Embryonic facial prominence (tissue), 1 donor: ENCODE data around the gene SUCLA2.
"Not testable (repeated sequence)": the region's sequence is repeated elsewhere in the genome, so short reads cannot be mapped to it uniquely, and the experiment has no call there.

Experiments
- DNase-seq: peaks from one replicate; pipeline ENCODE4 v3.0.0-alpha.2; 2016; ENCODE audit errors: extremely low spot score

Gene SUCLA2

DNA sequence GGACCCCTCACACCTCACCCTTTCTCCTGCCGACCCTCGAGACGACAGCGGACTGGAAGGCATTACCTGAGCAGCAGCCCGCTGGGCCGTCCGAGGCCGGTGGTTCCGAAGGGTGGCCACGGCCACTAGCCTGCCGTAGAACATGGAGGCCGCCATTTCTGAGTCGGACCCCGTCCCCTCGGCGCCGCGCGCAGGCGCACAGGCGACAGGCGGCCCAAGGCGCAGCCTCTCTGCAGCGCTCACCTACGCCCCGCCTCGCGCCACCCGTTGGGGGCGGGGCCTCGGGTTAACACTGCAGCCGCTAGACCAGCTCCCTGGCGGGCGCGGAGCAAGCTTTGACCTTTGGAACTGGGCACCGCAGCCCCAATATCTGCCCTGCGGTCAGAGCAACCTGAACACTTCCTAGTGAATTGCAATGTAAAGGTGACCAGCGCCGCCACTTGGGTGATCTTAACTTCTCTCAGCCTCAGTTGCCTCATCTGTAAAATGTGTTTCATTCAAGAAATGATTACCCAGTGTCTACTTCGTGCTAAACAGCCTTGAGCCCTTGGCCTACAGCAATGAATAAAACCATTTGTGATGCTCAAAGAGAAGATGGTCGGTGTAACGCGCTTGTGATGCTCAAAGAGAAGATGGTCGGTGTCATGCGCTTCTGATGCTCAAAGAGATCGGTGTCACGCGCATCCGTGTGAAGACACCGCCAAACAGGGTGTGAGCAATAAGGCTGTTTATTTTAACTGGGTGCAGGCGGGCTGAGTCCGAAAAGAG, at the start of gene SUCLA2:
Gene SUCLA2, minus strand, starts transcription at position 160 of the 768 bp plus-strand sequence. Its CDS starts 4 bp downstream, at position 156.
- peak; percentile 39 for DNase-seq

DNA sequence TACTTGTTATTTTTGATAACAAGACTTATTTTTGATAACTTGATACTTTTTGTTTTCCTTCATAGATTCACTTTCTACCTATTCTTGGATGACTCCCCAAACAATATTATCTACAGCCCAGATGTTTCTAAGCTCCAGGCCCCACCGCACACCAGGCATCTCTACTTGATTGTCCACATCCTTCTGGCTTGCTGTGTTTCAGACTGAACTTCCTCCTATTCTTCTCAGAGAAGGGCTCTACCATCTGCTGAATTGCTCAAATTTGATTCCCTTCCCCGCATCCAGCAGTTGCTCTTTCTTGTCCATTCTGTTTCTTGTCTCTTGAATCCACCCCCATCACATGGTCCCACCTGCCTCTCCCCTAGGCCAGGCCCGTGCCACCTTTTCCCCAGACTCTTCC, 49.5 kb upstream of the SUCLA2 start:
- DNase-seq = no peak

DNA sequence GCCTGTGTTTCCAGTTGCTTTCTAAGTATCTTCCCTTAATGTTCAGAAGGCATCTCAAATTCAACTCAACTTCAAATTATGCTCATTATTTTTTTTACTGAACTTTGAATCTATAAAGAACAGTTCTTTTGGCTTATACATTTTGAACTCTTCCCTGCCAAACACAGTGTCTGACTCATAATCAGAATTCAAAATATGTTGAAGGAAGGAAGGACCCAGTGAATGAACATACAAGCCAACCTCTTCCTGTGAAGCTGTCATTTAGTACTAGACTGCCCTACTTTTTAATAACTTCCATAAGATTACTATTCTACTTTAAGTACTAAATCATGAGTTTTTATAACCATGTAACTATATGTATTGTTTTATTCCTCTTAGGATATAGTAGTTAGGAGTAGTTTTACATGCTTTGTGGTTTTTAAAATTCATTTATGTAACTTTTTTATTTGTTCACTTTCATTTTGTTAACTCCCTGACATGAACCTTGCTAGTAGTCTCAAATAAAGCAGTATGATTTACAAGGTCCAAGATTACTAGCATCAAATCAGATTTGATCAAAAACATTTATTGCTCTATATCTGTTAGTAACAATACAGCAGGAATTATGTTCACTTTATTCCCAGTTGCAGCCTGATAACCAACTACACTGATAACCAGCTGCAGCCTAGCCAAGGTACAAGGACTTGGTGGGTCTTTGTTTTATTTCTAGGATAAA, 42.9 kb upstream of the SUCLA2 start:
- no peak for DNase-seq

DNA sequence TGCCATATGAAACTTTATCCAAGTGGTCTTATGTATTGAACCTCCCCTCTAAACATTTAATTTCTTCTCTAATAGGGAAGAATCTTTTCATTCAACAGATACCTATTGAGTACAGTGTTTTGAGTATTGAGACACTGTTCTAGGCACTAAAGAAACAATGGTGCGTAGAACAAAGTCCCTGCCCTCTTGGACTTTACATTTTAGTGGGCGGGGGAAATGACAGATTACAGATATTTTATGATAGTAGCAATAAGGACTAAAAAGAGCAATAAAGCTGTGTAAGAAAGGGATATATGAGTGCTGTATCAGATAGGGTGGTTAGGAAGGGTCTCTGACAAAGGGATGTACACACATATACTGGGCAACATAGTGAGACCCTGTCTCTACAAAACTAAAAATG, 41.8 kb upstream of the SUCLA2 start:
- DNase-seq = no peak

DNA sequence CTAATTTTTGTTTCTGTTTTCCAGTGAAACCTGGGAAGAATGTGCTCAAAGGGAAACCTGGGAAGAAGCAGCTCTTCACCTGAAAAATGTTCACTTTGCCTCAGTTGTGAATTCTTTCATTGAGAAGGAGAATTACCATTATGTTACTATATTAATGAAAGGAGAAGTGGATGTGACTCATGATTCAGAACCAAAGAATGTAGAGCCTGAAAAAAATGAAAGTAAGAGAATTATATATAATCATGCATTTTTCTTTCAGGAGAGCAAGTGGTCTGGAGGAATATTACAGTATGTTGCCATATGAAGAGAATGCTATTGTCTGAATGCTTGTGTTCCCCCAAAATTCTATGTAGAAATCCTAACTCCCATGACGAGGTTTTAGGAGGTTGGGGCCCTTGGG, 39.8 kb upstream of the SUCLA2 start:
- no peak for DNase-seq

DNA sequence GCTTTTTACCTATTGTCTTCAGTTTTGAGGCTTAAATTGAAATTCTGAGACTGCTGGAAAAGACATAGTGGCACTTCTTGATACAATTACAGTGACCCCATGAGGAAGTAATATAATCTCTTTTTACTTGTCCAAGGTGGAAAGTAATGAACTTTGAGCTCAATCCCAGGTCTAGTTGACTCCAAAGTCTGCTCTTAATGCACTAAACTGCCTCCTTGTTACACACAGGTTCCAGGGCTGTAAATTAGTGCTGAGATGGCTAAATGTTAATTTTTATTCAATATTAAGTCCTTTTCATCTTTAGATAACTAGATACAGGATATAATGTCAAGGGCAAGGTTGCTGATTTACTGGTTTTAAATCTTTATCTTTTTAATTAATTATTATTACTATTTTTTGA, 39.0 kb upstream of the SUCLA2 start:
- no peak for DNase-seq

DNA sequence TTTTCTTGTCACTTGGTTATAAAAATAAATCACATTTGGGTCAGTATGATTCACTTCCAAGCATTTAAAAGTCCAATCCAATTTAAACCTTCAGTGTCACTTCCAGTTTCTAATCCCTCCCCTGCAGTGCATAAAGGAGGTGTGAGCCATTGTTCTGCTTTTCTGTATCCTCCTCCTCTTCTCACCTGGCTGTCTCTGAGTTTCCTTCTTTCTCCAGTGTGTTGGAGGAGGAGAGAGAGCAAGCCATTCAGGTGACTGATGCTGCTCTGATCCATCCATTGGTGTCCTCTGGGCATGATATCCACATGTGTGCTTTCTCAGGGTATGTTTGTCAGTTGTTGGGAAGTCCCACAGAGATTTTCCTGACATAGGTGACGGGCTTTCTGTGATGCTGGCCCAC, 37.7 kb upstream of the SUCLA2 start:
- no peak for DNase-seq

DNA sequence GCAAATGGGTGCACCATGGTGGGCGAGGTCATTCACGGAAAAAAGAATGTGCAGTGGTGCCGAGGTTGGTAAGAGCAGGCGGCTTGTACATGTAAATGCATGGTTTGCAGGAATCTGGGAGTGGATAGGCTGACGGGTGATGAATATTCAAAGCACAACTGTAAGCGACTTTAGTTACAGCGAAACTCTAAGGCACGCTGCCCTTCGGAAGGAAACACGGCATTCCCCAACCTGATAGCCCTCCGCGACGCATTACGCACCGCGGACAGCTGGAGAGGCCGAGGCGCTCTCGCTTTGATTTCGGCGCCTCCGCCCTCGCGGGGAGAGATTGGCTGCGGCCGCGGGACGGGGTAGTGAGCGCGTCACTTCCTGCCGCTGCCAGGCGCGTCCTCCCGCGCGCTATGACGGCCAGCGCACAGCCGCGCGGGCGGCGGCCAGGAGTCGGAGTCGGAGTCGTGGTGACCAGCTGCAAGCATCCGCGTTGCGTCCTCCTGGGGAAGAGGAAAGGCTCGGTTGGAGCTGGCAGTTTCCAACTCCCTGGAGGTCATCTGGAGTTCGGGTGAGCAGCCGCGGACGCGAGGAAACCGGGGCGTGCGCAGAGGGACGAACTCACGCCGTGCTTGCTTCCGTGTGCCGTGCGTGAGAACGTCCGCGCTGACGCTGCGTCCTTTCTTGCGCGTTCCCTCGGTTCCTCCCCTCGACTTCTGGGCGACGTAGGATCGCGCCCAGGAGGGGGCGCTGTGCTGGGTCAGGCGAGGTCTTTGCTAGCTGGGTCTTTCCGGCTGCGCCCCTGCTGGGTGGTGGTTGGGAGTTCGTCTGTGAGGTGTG, 36.5 kb upstream of the SUCLA2 start, which contains the start of gene NUDT15:
Gene NUDT15, plus strand, starts transcription at position 381 of the 828 bp plus-strand sequence. Its CDS starts 21 bp downstream, at position 402.
- DNase-seq = peak; percentile 93

DNA sequence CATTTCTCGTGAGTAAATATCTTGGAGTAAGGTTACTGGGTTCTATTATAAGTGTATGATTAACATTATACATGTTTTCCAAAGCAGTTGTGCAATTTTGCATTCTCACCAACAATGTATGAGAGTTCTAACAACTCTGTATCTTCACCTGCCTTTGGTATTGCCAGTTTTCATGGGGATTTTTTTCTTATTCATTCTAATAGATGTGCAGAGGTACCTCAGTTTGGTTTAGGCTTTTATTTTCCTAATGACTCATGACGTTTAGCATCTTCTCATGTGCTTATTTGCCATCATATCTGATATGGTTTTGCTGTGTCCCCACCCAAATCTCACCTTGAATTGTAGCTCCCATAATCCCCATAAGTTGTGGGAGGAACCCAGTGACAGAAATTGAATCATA, 28.8 kb upstream of the SUCLA2 start:
- DNase-seq = no peak

DNA sequence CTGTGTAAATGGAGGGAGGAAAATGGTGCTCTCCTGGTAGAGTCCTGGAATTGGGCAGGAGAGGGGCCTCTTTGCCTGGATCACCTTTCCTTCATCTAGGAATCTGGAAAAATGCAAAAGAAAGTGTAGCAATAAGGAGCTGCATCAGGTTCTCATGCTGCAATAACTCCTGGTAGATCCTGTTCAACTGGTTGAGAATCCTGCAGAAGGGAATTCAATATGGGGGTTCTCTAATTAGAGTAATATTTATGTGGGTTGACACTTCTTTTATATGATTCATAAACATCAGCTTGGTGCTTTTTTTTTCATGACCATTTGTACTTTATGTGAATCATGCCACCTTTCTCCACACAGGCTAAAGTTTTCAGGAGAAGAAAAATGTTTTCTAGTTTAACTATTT, 27.0 kb upstream of the SUCLA2 start:
- no peak for DNase-seq

DNA sequence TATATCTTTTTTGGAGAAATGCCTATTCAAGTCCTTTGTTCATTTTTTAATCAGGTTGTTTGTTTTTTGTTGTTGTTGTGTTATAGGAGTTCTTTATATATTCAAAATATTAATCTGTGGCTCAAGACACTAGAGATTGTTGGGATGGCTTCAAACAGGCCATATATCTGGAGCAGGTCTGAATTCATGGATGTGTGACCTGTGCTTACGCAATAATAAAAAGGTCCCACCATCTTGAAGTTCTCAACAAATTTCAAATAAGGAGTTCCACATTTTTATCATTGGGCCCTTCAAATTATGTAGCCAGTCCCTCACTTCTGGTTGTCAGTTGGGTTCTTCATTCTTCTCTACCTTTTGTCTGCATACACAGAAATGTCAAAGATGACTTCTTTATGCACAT, 18.7 kb upstream of the SUCLA2 start:
- no peak for DNase-seq

DNA sequence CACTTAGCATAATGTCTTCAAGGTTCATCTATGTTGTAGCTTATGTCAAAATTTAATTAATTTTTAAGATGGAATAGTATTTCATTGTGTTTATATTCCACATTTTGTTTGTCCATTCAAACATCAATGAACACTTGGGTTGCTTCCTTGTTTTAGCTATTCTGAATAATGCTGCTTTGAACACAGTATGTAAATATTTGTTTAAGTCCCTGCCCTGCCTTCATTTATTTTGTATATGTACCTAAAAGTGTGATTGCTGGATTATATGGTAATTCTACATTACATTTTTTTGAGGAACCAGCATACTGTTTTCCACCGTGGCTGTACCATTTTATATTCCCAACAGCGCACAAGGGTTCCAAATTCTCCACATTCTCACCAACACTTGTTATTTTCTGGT, 17.6 kb upstream of the SUCLA2 start:
- DNase-seq = no peak

DNA sequence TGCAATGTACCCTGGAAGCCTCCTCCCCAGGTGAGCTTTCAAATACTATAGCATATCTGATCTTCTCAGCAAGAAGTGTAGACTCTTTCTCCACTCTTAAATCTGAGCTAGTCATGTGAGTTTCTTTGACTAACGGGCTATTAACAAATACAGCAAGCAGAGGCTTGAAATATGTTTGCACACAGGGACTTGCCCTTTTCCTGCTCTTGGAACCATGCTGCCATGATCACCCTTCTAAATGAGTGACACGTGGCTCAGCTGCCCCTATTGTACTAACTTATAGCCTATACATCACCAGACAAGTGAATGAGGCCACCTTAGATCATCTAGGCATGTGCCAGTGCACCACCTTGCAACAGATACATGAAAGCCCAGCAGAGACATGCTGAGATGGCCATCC, 13.3 kb upstream of the SUCLA2 start:
- DNase-seq = no peak

DNA sequence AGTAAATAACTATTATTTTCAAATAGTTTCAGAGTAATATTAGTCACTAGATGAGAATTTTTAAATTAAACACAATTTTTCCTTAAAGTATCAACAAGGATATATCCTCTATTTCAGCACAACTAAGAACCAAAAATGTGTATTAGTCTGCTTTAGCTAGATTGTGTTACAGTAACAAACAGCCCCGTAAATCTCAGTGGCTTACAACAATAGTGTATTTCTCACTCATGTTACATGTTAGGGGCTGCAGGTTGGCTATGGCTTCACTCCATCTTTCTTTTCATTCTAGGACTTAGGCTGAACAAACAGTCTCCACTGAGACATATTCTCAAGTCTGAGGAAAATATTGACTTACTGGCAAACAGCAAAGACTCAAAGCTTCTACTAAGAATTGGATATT, 11.6 kb upstream of the SUCLA2 start:
- no peak for DNase-seq

DNA sequence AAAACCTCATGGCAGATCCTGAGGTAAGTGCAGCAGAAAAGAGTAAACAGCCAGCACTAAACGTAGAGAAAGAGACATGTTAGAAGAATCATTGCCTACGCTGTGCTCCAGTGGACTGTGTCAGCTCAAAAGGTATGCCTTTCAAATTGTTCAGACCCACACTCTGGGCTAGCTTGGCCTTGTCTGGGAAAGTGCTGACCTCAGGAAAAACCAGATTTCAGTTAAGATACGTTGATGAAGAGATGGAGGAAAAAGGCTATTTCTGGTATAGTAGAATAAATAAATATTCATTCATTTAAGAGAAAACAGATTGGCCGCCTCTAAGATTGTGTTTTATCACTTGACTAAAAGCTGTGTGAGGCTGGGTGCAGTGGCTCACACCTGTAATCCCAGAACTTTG, 9.6 kb upstream of the SUCLA2 start:
- DNase-seq = no peak

DNA sequence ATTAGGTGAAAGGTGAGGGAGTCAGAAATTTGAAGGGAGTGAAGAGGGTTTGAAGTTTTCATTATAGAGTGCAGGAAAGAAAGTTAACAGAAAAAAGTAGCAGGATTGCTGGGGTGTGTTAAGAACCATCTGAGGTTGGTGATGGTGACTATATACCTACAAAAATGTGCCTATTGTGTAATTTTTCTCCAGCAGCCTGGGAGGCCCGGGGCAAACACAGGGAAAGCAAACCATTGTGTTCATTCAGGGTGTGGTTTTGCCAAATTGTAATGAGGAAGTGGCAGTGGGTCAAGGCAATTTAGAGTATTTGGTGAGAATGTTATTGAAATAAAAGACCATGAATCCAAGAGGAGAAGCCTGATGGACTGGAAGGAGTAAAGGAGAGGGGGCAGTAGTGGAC, 8.2 kb upstream of the SUCLA2 start:
- no peak for DNase-seq

DNA sequence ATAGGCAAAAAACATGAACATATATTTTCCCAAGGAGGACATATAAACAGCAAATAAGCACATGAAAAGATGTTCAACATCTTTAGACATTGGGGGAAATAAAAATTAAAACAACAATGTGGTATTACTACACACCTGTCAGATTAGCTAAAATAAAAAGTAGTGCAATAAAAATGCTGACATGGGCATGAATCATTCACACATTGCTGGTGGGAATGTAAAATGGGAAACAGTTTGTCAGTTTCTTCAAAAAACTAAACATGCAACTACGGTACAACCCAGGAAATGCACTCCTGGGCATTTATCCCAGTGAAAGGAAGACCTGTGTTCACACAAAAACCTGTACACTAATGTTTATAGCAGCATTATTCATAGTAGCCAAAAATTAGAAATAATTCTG, 5.3 kb upstream of the SUCLA2 start:
- no peak for DNase-seq

DNA sequence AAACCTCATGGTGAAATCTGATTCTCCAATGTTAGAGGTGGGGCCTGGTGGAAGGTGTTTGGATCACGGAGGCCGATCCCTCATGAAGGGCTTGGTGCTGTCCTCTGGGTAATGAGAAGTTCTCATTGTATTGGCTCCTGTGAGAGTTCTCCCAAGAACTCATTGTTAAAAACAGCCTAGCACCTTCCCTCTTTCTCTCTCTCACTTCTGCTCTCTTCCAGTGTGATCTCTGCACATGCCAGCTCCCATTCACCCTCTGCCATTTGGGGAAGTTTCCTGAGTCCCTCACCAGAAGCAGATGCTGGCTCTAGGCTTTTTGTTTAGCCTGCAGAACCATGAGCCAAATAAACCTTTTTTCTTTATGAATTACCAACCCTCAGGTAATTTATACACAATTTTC, 3.1 kb upstream of the SUCLA2 start:
- no peak for DNase-seq

DNA sequence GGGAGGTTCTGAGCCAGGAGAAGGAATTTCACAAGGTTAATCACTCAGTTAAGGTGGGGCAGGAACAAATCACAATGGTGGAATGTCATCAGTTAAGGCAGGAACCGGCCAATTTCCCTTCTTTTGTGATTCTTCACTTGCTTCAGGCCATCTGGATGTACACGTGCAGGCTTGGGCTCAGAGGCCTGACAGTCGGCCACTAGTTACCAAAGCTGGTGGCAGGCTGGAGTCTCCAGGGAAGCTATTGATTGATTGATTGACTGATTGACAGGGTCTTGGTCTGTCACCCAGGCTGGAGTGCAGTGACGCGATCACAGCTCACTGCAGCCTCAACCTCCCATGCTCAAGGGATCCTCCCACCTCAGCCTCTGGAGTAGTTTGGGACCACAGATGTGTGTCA, 926 bp upstream of the SUCLA2 start:
- not testable (repeated sequence) for DNase-seq

DNA sequence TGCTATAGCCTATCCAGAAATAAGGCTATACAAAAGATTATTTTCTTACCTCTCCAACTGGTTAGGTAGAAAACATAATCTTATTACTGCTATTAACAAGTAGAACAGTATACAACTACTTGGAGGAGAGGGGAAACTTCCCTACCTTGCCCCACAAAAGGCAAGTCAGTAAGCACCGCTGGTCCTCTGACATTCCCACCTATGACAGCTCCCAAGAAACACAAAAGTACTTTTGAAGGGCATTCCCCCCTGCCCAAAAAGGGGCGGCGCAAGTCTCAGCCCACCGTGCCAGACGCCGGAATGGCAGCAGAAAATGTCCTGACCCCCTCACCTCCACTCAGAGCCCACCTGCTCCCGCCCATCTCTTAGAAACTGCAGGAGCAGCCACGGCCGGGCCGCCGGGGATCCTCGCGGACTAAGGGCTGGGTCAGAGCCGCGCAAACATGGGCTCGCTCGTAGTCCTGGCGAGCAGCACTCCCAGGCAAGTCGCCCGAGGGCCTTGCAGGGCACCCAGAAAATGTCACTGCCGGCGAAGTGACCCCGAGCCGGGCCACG, 437 bp downstream of the SUCLA2 start:
- no peak for DNase-seq

DNA sequence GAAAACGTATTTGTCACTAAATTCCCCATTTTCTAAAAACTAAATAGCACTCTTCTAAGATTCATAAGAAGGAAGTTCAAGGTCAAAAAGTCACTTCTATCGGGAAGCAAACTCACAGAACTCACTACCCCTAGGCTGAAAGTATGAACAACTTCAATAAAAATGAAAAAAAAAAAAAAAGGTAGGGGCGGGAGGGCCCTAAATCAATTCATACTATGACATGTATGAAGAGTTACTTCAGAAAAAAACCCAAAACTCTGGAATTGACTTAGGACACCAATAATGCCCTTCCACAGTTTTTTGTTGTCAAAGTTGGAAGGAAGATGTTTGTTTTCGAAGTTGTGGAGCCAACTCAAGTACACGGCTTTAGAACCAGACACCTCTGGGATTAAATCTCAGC, 1.1 kb downstream of the SUCLA2 start:
- no peak for DNase-seq

DNA sequence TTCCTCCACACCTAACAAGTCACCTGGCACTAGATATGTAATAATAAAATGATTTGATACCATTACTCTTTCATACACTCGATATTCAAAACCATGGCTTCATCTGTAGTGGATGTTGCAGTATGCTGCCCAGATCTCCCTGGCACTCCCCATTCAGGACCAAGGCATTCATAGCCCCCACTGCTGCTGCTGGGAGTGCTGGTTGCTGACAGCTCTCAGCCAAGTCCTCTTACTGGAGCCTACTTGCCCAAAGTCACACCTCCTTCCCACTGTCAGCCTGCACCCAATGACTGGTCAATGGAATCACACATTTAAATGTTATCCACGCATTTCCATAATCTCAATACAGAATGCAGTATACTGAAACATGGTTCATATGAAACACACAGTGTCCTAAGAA, 3.7 kb downstream of the SUCLA2 start:
- no peak for DNase-seq
